ENCODE measurements around the gene HOXD13. TPM values are rescaled to one million over a fixed set of nuclear protein-coding genes. Genes with fewer than 3 reads are reported as not detected.

Gene HOXD13
- total RNA-seq, 2 donors from 2014 or later = 0.32 to 0.77 TPM

- no peak for DNase-seq
- H3K9me3 ChIP-seq = no peaks in the 10 kb centered on the region
- H3K36me3 ChIP-seq = no peaks in the 10 kb centered on the region
- H3K9ac ChIP-seq (ENCODE audit: low read depth in 2 of 2, low read length in 2 of 2) = no peak overlapping the region
- H3K4me3 ChIP-seq = no peak overlapping the region
- no peaks in the 10 kb centered on the region for H3K4me1 ChIP-seq
- intact Hi-C loops (cut with DNase I) = no loop called here
- peaks cover 88% of the 10 kb centered on the region for H3K27me3 ChIP-seq
- TF ChIP-seq CTCF (IDR thresholded peaks at IDR 0.05) = no peak
- no peak overlapping the region for H3K27ac ChIP-seq
Observed at GRCh38 chr2:176075481-176075880, 17.0 kb upstream of the HOXD13 start.

- Histone ChIP-seq H3K36me3 (no peaks in the 10 kb centered on the region), H3K9ac (ENCODE audit: low read depth in 2 of 2, low read length in 2 of 2) (no peak overlapping the region), H3K4me1 (no peaks in the 10 kb centered on the region), H3K27ac (no peak overlapping the region), H3K27me3 (peaks cover 91% of the 10 kb centered on the region), H3K9me3 (no peaks in the 10 kb centered on the region), H3K4me3 (no peak overlapping the region)
- intact Hi-C loops (cut with DNase I) = no loop called here
- no peak for TF ChIP-seq CTCF (IDR thresholded peaks at IDR 0.05)
- DNase-seq = no peak
Observed at GRCh38 chr2:176076063-176076462, 16.5 kb upstream of the HOXD13 start.

DNA sequence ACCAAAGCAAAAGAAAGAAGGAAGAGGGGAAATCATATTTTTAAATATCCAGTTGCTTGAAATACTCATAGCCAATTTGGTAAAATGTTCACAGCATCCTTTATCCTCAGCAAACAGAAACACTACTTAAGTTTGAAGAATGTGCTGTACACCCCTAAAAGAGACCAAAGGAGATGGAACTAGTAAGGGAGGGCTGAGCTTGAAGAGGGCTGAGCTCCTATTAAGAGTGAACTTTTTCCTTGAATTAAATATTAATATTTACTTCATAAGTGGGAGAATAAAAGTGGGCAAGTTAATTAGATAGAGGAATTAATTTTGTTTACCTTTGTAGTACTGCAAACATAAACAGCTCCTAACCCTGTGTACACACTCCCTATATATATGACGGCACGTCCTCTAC, 15.7 kb upstream of the HOXD13 start:
- no peaks in the 10 kb centered on the region for H3K36me3 ChIP-seq
- H3K27ac ChIP-seq = no peak overlapping the region
- intact Hi-C loops (cut with DNase I) = no loop called here
- no peak overlapping the region for H3K9ac ChIP-seq (ENCODE audit: low read depth in 2 of 2, low read length in 2 of 2)
- no peak for TF ChIP-seq CTCF (IDR thresholded peaks at IDR 0.05)
- no peak for DNase-seq
- peaks cover 91% of the 10 kb centered on the region for H3K27me3 ChIP-seq
- H3K4me1 ChIP-seq = no peaks in the 10 kb centered on the region
- H3K4me3 ChIP-seq = no peak overlapping the region
- H3K9me3 ChIP-seq = no peaks in the 10 kb centered on the region

- Histone ChIP-seq H3K27ac (no peak overlapping the region), H3K36me3 (no peaks in the 10 kb centered on the region), H3K9me3 (no peaks in the 10 kb centered on the region), H3K4me3 (no peak overlapping the region), H3K4me1 (no peaks in the 10 kb centered on the region), H3K9ac (ENCODE audit: low read depth in 2 of 2, low read length in 2 of 2) (no peak overlapping the region), H3K27me3 (peaks cover 93% of the 10 kb centered on the region)
- intact Hi-C loops (cut with DNase I) = no loop called here
- no peak for TF ChIP-seq CTCF (IDR thresholded peaks at IDR 0.05)
- DNase-seq = no peak
Observed at GRCh38 chr2:176078541-176079284, 13.8 kb upstream of the HOXD13 start.

DNA sequence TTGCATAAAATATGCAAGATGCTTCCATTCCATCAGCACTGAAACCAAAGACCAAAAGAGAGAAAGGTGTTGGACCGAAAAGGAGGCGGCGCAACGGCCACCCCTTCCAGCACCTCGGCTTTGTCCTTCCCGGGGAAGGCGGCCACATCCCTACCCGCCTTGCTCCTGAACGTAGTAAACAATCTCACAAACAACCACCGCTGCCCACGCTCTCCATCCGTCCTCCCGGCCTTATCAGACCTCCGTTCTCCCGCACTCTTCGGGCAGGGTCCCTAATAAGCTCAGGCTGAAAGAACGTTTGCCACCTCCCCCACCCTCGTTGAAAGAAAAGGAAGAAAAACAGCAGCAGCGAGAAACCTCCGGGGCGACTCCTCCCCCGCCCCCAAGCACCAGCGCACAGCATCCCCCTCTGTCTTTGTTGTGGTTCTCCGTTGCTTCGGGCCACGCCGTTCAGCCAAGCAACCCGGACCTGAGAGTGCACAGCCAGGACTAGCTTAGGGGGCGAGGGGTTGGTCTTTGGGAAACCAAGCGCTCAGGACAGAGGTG, 13.2 kb upstream of the HOXD13 start:
- no peaks in the 10 kb centered on the region for H3K36me3 ChIP-seq
- no peak overlapping the region for H3K27ac ChIP-seq
- no peaks in the 10 kb centered on the region for H3K4me1 ChIP-seq
- TF ChIP-seq CTCF (IDR thresholded peaks at IDR 0.05) = no peak
- no peak overlapping the region for H3K9ac ChIP-seq (ENCODE audit: low read depth in 2 of 2, low read length in 2 of 2)
- H3K4me3 ChIP-seq = peak overlapping the region; percentile 25
- H3K9me3 ChIP-seq = no peaks in the 10 kb centered on the region
- DNase-seq = no peak
- H3K27me3 ChIP-seq = peaks cover 95% of the 10 kb centered on the region
- intact Hi-C loops (cut with DNase I) = no loop called here
